ENCODE results near the gene C1orf167.
A peak's percentile ranks its signal among the peaks of the same experiment; 100 is the strongest.
"Not testable (repeated sequence)": the region's sequence is repeated elsewhere in the genome, so short reads cannot be mapped to it uniquely, and the experiment has no call there.

C1orf167 gene

GRCh38 chr1:11802973-11803885, 41.2 kb downstream of the C1orf167 start:
- DNase-seq: peak; percentile 95

GRCh38 chr1:11803924-11804665, 42.1 kb downstream of the C1orf167 start:
- DNase-seq: not testable (repeated sequence)

- DNase-seq: peak; percentile 46
Observed at GRCh38 chr1:11804666-11805421, 42.9 kb downstream of the C1orf167 start.

- peak; percentile 100 for DNase-seq
Observed at GRCh38 chr1:11805422-11806306, 43.7 kb downstream of the C1orf167 start, which contains the start of the genes CLCN6 and MTHFR. CLCN6 (plus strand) TSS chr1:11806191; CDS start chr1:11806263, 72 bp downstream. MTHFR (minus strand) TSS chr1:11805964; CDS start chr1:11803116, 2,848 bp downstream.

- DNase-seq: no peak
Observed at GRCh38 chr1:11806307-11806936, 44.4 kb downstream of the C1orf167 start.

GRCh38 chr1:11807133-11807532, 45.1 kb downstream of the C1orf167 start:
- DNase-seq: no peak

- no peak for DNase-seq
Observed at GRCh38 chr1:11813021-11813420, 51.0 kb downstream of the C1orf167 start.

- no peak for DNase-seq
Observed at GRCh38 chr1:11817192-11817591, 55.2 kb downstream of the C1orf167 start.

- no peak for DNase-seq
Observed at GRCh38 chr1:11822091-11822490, 60.1 kb downstream of the C1orf167 start.

GRCh38 chr1:11823366-11824137, 61.6 kb downstream of the C1orf167 start:
- DNase-seq: no peak

GRCh38 chr1:11825131-11825530, 63.1 kb downstream of the C1orf167 start:
- DNase-seq: no peak

- no peak for DNase-seq
Observed at GRCh38 chr1:11826946-11827345, 65.0 kb downstream of the C1orf167 start.

- DNase-seq: no peak
Observed at GRCh38 chr1:11828511-11828910, 66.5 kb downstream of the C1orf167 start.

GRCh38 chr1:11831945-11832725, 70.1 kb downstream of the C1orf167 start:
- no peak for DNase-seq

GRCh38 chr1:11833497-11833896, 71.5 kb downstream of the C1orf167 start:
- no peak for DNase-seq

- DNase-seq: no peak
Observed at GRCh38 chr1:11833900-11834299, 71.9 kb downstream of the C1orf167 start.

- DNase-seq: no peak
Observed at GRCh38 chr1:11835441-11836225, 73.6 kb downstream of the C1orf167 start.

- DNase-seq: no peak
Observed at GRCh38 chr1:11836955-11837766, 75.2 kb downstream of the C1orf167 start.

Data from right hindlimb (tissue), 1 donor.